Ureter (tissue), 1 donor: ENCODE measurements around the gene CNIH4. TPM values are rescaled to one million over a fixed set of nuclear protein-coding genes. Genes with fewer than 3 reads are reported as not detected.
"Not testable (repeated sequence)": the region's sequence is repeated elsewhere in the genome, so short reads cannot be mapped to it uniquely, and the experiment has no call there.

Experiments
- DNase-seq: peaks from one replicate; pipeline ENCODE4 v3.0.0-alpha.2; 2020; ENCODE audit warnings: low spot score
- total RNA-seq: library from RNA; stranded (reverse); gene quantifications from one replicate; pipeline ENCODE4 v1.2.4, GENCODE V29; 2023
- donor health status: DM: yes; HTN: yes; CAD: no.

CNIH4 gene
- total RNA-seq, 1 donor from 2014 or later: 53.8 TPM

GRCh38 chr1:224348137-224348536 is 8.5 kb upstream of the CNIH4 start:
- DNase-seq: no peak

DNA sequence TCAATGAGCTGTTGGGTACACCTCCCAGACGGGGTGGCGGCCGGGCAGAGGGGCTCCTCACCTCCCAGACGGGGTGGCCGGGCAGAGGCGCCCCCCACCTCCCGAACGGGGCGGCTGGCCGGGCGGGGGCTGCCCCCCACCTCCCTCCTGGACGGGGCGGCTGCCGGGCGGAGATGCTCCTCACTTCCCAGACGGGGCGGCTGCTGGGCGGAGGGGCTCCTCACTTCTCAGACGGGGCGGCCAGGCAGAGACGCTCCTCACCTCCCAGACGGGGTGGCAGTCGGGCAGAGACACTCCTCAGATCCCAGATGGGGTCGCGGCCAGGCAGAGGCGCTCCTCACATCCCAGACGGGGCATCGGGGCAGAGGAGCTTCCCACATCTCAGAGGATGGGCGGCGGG is 7.0 kb upstream of the CNIH4 start:
- not testable (repeated sequence) for DNase-seq

- not testable (repeated sequence) for DNase-seq
Observed at GRCh38 chr1:224352436-224353085, 4.1 kb upstream of the CNIH4 start.

- DNase-seq: no peak
Observed at GRCh38 chr1:224353975-224354925, 2.4 kb upstream of the CNIH4 start.

DNA sequence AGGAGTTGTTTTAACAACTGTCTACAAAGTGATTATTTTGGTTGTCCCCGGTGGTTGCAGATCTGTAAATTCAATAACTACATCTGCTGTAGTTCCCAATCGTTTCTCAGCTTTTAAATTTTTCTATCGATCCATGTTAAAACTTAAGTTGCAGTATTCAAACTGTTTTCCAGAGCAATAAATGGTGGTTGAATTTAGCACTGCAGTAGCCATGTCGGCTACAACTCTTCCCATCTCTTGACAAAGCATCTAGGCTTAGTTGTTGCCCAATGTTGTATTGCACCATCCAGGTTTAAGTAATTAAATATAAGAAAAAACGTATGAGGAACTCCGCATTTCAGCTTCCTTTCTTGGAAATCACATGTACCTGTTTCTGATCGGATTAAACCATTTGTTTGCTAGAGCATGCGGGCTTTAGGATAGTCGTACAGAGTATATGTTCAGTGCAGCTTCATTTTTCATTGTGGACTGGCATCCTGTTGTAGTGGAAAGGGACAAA is 996 bp downstream of the CNIH4 start:
- no peak for DNase-seq

- DNase-seq: no peak
Observed at GRCh38 chr1:224358237-224358636, 1.6 kb downstream of the CNIH4 start.

DNA sequence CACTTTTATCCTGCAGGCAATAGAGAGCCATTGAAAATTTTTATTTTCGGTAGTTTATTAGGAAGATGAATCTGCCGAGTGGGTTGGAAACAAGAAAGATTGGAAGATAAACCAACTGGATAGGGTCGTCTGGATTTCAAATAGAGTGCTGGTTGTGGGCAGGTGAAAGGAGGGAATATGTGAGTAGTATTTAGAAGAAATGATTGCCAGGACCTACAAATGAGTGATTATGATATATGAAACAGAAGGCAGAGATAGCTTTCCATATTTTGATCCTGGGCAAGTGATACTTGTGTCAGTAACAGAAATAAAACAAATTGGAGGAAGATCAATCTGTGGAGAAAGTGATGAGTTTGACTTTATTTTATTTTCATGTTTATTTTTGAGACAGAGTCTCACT is 2.5 kb downstream of the CNIH4 start:
- no peak for DNase-seq

- no peak for DNase-seq
Observed at GRCh38 chr1:224368409-224368808, 11.7 kb downstream of the CNIH4 start.

GRCh38 chr1:224373008-224373590 is 16.4 kb downstream of the CNIH4 start:
- DNase-seq: no peak

- no peak for DNase-seq
Observed at GRCh38 chr1:224375059-224375458, 18.4 kb downstream of the CNIH4 start.

DNA sequence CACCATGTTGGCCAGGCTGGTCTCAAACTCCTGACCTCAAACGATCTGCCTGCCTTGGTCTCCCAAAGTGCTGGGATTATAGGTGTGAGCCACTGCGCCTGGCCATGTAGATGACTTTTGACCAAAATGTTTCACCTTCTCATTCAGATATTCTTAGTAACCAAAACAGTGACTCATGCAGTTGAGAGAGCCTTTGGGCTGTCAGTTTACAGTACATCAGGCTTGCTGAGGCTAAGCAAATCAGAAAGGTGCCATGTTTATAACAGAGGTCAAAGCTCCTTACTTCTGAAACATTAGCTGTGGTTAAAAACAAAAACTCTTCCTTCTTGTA is 21.0 kb downstream of the CNIH4 start:
- DNase-seq: no peak

GRCh38 chr1:224378855-224379631 is 22.4 kb downstream of the CNIH4 start:
- no peak for DNase-seq

DNA sequence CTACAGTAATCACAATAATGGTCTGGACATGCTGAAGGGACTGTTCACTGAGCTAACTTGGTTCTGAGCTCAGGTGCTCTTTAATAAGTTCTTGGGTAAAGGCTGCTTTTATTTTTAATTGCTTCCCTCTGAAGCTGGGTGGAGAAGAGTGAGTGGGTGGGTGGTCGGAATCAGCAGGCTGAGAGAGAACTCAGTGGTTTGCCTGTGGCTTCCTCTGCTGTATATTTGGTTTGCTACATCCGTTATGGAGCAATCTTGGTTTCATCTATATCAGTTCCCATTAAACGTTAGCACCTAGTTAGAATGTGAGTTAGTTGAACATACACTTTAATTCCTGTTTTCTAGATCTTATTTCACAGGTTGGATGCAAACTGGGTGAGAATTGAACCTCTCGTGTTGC is 23.3 kb downstream of the CNIH4 start:
- no peak for DNase-seq

DNA sequence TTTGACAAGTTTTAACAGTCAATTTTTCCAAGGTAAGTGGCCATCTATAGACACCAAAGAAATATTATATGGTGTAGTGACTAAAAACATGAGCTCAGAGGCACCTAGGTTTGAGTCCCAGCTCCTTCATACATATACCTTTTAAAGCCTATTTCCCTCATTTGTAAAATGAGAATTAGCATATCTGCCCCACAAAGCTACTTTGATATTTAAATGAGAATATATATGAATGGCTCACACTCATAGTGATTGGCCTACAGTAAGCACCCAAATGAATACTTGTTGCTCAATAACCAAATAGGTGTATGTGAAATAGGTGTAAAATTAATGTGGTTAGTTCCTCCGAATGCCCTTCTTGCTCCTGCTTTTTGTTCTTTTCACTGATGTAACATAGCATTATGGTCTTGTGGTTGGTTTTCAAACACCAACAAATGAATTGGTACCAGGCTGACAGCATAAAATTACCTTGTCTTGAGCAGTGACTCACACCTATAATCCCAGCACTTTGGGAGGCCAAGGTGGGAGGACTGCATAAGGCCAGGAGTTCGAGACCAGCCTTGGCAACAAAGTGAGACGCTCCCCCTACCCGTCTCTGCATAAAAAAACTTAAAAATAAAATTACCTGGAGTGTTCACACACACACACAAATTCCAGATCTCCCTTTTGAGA is 25.3 kb downstream of the CNIH4 start:
- DNase-seq: no peak

DNA sequence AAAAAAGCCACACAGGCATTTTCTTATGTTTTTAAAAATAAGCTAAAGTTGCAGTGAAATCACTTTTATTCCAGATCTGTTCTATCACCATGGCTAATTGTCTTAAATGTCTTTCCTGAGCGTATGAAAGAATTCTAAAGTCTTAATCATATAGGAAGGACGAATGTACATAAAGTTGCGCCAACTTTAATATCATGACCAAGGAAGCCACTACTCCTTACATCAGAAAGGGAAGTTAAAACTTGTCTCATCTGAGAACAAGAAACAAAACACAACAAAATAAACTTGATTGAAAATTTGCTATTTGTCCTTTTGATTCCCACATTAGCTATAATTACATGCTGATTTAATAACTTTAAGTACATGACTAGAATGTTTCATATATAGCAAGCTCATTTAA is 26.5 kb downstream of the CNIH4 start:
- DNase-seq: no peak

GRCh38 chr1:224387302-224387912 is 30.7 kb downstream of the CNIH4 start:
- DNase-seq: no peak

- DNase-seq: no peak
Observed at GRCh38 chr1:224387943-224388342, 31.3 kb downstream of the CNIH4 start.

- DNase-seq: no peak
Observed at GRCh38 chr1:224390517-224390916, 33.8 kb downstream of the CNIH4 start.

DNA sequence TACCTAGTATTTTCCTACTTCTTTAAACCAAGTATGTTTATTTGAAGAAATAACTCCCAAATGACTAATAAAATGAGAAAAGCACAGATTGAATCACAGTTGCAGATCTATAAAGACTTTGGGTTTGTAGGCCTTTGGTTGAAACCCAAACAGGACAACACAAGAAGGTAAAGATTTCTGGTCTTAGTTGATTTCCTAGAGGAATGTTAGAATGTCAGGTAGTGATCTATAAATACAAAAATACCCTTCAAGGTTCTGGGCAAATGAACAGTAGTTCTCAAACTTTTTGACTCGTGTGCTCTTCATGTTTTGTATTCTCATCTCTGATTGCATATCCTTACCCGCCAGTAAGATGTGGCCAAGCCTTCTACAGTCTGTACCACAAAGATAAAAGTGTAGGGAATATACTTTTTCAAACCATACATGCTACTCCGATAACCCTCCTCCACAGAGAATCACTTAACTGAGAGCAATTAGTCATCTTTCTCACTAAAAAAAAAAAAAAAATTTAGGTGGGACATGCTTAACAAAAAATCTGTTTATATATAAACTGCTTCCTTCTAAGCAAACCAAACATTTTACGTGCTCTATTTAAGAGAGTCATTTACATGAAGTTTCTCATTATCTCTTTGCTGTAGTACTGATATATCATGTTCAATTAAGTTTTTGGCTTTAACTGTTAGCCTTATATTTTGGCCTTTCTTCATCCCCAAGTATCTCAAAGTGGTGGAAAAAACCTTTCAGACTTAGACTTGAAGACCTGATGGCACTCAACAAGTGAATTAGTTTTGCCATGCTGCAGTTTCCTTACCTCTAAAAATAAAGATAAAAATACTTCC is 36.0 kb downstream of the CNIH4 start:
- no peak for DNase-seq

- no peak for DNase-seq
Observed at GRCh38 chr1:224393294-224393693, 36.6 kb downstream of the CNIH4 start.
